D721Med (cell line): Measurements from ENCODE around the gene FAM167B.

ENCODE experiments used
- DNase-seq: peaks from one replicate; pipeline ENCODE4 v3.0.0; 2011; ENCODE audit warnings: low spot score; ENCODE audit not compliant: insufficient read length
- FAIRE-seq: peaks from 2 replicates; lab custom pipeline; 2011; peaks lifted over from hg19 to GRCh38; lab: Jason Lieb, UNC
- TF ChIP-seq, protein P1 (sequence below): IDR thresholded peaks from 2 replicates; pipeline ENCODE4 v1.5.1; 2012; ENCODE audit warnings: mild to moderate bottlenecking, control low read depth; ENCODE audit not compliant: insufficient read depth; ENCODE audit errors: missing control alignments

Gene FAM167B

DNA sequence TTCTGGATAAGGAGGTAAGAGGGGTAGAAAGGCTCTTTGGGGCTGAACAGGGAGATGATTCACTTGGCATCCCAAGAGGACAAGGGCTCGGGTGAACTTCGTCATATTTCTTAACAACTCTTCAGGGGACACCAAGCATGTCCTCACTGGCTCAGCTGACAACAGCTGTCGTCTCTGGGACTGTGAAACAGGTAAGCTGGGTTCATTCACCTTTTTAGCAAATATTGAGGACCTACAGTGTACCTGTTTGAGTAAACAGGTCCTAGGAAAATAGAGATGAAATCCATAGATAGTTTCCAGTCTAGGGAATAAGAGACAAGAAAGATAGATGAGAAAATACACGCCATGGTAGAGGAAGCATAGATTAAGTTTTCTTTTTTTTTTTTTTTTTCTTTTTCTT lies 22.7 kb upstream of the FAM167B start:
- no peak for DNase-seq
- no peak for FAIRE-seq
- TF ChIP-seq, protein P1, sequence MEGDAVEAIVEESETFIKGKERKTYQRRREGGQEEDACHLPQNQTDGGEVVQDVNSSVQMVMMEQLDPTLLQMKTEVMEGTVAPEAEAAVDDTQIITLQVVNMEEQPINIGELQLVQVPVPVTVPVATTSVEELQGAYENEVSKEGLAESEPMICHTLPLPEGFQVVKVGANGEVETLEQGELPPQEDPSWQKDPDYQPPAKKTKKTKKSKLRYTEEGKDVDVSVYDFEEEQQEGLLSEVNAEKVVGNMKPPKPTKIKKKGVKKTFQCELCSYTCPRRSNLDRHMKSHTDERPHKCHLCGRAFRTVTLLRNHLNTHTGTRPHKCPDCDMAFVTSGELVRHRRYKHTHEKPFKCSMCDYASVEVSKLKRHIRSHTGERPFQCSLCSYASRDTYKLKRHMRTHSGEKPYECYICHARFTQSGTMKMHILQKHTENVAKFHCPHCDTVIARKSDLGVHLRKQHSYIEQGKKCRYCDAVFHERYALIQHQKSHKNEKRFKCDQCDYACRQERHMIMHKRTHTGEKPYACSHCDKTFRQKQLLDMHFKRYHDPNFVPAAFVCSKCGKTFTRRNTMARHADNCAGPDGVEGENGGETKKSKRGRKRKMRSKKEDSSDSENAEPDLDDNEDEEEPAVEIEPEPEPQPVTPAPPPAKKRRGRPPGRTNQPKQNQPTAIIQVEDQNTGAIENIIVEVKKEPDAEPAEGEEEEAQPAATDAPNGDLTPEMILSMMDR: no peak

DNA sequence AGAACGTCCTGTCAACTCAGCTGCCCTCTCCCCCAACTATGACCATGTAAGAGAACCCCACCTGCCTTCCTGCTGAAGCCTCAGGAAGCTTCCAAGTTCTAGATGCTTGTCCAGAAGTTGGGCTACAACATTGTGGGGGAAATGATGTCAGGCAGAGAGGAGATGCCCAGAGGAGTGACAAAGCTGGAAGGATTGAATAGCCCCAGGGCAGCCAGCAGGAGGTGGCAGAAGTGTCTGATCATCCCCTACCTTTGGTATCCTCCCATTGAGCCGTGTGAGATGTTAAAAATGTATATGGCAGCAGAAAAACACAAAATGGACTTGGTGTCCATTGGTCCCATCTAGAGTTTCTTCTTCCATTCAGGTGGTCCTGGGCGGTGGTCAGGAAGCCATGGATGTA lies 18.3 kb upstream of the FAM167B start:
- DNase-seq (no peak), FAIRE-seq (no peak)
- TF ChIP-seq, protein P1: no peak

DNA sequence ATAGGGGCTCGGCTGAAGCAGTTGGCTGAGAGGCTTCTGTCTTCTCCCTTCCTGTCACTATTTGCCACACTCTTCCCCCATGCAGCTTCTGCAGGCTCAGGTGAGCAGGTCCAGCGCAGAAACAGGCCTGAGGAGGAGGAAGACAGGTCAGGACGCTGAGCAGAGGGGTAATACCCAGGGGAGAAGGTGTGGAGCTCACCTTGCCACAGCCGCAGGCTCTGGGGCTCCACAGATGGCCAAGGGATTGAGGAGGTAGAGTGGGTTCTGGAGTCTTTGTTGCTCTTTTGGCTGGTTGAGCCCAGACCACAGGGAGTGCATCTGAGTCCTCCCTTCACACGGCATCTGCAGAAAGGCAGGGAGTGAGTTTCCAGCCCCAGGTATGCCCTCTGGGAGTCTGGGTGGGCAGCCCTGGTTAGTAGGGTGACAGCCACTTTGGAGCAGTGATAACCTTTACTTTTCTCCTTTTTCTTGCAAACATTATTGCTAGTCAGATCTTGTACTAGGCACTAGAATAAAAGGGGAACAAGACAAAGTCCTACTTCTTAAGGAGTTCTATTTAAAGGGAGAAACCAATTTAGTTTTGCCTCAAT lies 15.1 kb upstream of the FAM167B start:
- DNase-seq (no peak), FAIRE-seq (no peak)
- TF ChIP-seq, protein P1: no peak

DNA sequence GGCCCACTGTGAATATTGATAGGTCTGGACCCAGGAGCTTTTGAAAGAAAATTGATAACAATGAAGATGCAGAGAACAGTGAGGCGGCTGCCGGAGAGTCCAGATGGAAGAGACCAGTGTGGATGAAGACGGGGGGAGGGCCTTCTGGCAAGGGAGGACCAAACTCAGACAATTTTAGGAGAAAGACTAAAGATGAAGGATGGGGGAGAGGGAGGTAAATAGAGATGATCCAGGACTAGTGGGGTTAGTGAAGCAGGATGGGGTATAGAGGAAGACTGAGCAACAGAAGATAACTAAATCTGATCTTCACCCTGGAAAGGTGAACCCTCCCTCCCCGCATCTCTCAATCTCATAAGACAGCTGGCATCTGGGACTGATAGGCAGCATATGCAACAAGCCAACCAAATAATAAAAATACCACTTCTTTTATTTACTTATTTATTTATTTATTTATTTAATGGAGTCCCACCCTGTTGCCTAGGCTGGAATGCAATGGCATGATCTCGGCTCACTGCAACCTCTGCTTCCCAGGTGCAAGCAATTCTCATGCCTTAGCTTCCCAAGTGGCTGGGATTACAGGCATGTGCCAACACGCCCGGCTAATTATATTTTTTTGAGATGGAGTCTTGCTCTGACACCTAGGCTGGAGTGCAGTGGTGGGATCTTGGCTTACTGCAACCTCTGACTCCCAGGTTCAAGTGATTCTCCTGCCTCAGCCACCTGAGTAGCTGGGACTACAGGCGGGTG lies 14.3 kb upstream of the FAM167B start:
- no peak for FAIRE-seq
- DNase-seq: no peak
- TF ChIP-seq, protein P1: no peak

DNA sequence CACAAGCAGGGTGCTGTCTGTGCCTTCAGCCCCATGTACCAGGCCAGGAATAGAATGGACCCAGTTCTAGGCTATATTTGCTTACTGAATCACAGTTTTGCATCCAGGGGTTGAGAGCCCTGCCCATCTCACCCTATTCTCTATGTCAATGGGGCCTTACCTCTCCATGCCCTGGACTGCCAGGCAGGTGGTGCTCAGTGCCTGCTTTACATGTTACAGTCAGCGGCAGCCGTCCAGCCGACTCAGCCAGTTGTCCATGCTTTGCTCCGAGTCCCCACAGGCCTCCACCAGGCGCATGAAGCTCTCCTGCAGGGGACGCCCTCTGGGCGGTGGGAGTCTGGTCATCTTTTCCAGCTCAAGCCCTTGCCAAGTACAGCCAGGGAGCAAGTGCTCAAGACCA lies 12.2 kb upstream of the FAM167B start:
- TF ChIP-seq, protein P1: no peak
- DNase-seq: peak; percentile 12
- no peak for FAIRE-seq

DNA sequence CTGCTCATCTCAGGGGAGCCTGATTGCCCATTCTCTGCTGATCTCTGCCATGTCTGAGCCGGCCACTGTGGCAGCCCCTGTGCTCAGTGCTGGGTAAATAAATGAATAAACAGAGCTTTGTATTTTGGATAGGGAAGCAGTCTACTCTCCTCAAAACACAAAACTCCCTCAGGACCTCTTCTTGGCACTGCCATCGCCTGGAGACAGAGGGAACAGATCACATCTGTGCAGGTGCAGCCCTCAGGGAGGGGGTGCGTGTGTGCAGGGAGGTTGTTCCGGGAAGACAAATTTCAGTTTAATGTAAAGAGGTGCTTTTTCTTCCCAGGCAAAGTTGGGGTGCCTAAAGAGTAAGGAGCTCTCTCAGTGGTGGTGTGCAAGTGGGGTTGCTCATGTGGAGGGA lies 7.7 kb upstream of the FAM167B start:
- DNase-seq (no peak), FAIRE-seq (no peak)
- TF ChIP-seq, protein P1: no peak

DNA sequence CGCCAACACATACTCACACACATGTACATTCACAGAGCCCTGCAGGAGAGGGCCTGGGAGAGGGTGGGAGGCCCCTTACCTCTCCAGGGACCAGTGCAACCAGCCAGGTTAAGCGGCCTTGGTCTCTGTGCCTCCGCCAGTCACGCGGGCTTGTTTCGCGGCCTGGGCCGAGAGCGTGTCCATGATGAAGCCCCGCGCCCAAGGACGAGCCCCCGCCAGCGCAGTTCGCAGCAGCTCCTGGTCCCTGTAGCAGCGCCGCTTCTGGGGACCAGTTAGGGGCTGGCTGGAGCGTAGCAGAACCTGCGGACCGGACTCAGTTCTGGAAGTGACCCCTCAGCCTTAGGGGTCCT lies 7.3 kb upstream of the FAM167B start:
- DNase-seq: no peak
- TF ChIP-seq, protein P1: no peak
- FAIRE-seq: no peak
